SK-N-MC (cell line): ENCODE measurements around the gene ADGRF5.

Experiments
- EZH2 ChIP-seq: fragments of 200-600 bp; sonication (generic); IDR thresholded peaks from one replicate; pipeline ENCODE4 v1.6.1; 2017; ENCODE audit warnings: antibody characterized with exemption
- POLR2AphosphoS5 ChIP-seq: IDR thresholded peaks from 2 replicates; pipeline ENCODE4 v1.6.1; 2012; ENCODE audit warnings: mild to moderate bottlenecking, low read depth, low read length, borderline replicate concordance

- TF ChIP-seq POLR2AphosphoS5 (no peak), EZH2 (no peak)
Measured at GRCh38 chr6:46956409-46956808, 34.7 kb upstream of the ADGRF5 start.
